ENCODE measurements around the gene MARK4. TPM values are rescaled to one million over a fixed set of nuclear protein-coding genes. Genes with fewer than 3 reads are reported as not detected.

MARK4 gene
- total RNA-seq, 2 donors from 2014 or later, result 24.3 to 120 TPM

DNA sequence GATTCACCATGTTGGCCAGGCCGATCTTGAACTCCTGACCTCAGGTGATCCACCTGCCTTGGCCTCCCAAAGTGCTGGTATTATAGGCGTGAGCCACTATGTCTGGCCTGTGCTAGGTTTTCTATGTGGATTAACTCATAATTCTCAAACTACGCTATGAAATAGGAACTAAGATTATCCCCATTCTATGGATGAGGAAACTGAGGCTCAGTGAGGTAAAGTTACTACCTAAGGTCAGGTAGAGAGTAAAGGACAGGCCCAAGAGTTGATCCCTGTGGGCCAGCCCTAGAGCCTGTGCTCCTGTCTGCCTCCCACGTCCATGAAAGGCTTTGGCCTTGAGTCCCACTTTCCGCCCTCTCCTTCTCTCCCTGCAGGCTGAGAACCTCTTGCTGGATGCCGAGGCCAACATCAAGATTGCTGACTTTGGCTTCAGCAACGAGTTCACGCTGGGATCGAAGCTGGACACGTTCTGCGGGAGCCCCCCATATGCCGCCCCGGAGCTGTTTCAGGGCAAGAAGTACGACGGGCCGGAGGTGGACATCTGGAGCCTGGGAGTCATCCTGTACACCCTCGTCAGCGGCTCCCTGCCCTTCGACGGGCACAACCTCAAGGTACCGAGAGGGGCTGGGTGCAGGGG, 20.1 kb downstream of the MARK4 start:
- H3K27me3 ChIP-seq (replicated peaks; ENCODE audit: insufficient read depth), result no peaks in the 10 kb centered on the region
- no peaks in the 10 kb centered on the region for H3K4me1 ChIP-seq (replicated peaks)
- no peaks in the 10 kb centered on the region for H3K36me3 ChIP-seq
- H3K9me3 ChIP-seq, result no peaks in the 10 kb centered on the region
- WGBS, result 89% methylated on average over 21 of the region's 21 CpGs
- no peak overlapping the region for H3K27ac ChIP-seq
- TF ChIP-seq POLR2A (IDR thresholded peaks at IDR 0.05), result no peak
- TF ChIP-seq, protein P1, sequence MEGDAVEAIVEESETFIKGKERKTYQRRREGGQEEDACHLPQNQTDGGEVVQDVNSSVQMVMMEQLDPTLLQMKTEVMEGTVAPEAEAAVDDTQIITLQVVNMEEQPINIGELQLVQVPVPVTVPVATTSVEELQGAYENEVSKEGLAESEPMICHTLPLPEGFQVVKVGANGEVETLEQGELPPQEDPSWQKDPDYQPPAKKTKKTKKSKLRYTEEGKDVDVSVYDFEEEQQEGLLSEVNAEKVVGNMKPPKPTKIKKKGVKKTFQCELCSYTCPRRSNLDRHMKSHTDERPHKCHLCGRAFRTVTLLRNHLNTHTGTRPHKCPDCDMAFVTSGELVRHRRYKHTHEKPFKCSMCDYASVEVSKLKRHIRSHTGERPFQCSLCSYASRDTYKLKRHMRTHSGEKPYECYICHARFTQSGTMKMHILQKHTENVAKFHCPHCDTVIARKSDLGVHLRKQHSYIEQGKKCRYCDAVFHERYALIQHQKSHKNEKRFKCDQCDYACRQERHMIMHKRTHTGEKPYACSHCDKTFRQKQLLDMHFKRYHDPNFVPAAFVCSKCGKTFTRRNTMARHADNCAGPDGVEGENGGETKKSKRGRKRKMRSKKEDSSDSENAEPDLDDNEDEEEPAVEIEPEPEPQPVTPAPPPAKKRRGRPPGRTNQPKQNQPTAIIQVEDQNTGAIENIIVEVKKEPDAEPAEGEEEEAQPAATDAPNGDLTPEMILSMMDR (IDR thresholded peaks at IDR 0.05), result no peak
- no peak for TF ChIP-seq POLR2AphosphoS5 (IDR thresholded peaks at IDR 0.05)
- H3K4me3 ChIP-seq, result no peak overlapping the region
- DNase-seq (ENCODE audit: low spot score), result no peak
- intact Hi-C loops (cut with DNase I), result no loop called here

DNA sequence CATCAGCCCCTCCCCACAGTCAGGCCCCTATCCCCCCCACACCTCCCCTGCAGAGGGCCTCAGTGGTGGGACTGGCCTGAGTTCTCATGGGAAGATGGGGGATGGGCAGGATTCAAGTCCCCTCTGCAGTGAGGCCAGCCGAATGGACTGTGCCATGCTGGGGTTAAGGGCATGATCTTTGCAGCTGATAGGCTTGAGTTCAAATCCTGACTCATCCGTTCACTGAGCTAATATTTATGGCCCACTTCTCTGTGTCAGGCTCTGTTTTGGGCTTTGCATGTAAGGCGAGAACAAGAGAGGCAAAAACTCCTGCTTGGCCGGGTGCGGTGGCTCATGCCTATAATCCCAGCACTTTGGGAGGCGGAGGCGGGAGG, 20.7 kb downstream of the MARK4 start:
- Histone ChIP-seq H3K4me1 (replicated peaks) (no peaks in the 10 kb centered on the region), H3K36me3 (no peaks in the 10 kb centered on the region), H3K4me3 (no peak overlapping the region), H3K27ac (no peak overlapping the region), H3K9me3 (no peaks in the 10 kb centered on the region), H3K27me3 (replicated peaks; ENCODE audit: insufficient read depth) (no peaks in the 10 kb centered on the region)
- TF ChIP-seq, protein P1 (IDR thresholded peaks at IDR 0.05), result no peak
- no peak for TF ChIP-seq POLR2AphosphoS5 (IDR thresholded peaks at IDR 0.05)
- no peak for TF ChIP-seq POLR2A (IDR thresholded peaks at IDR 0.05)
- WGBS, result 78% methylated on average over 7 of the region's 7 CpGs
- DNase-seq (ENCODE audit: low spot score), result no peak
- intact Hi-C loops (cut with DNase I), result no loop called here

- Histone ChIP-seq H3K9me3 (no peaks in the 10 kb centered on the region), H3K36me3 (no peaks in the 10 kb centered on the region), H3K27me3 (replicated peaks; ENCODE audit: insufficient read depth) (no peaks in the 10 kb centered on the region), H3K27ac (no peak overlapping the region), H3K4me3 (no peak overlapping the region), H3K4me1 (replicated peaks) (no peaks in the 10 kb centered on the region)
- DNase-seq (ENCODE audit: low spot score), result no peak
- TF ChIP-seq, protein P1 (IDR thresholded peaks at IDR 0.05), result no peak
- TF ChIP-seq POLR2AphosphoS5 (IDR thresholded peaks at IDR 0.05) (no peak), POLR2A (IDR thresholded peaks at IDR 0.05) (no peak)
- WGBS, result 74% methylated on average over 14 of the region's 14 CpGs
- intact Hi-C loops (cut with DNase I), result no loop called here
Observed at GRCh38 chr19:45273521-45273855, 22.4 kb downstream of the MARK4 start.

GRCh38 chr19:45275370-45275971, 24.4 kb downstream of the MARK4 start:
- H3K9me3 ChIP-seq, result no peaks in the 10 kb centered on the region
- intact Hi-C loops (cut with DNase I), result no loop called here
- H3K27ac ChIP-seq, result no peak overlapping the region
- TF ChIP-seq, protein P1 (IDR thresholded peaks at IDR 0.05), result no peak
- TF ChIP-seq POLR2AphosphoS5 (IDR thresholded peaks at IDR 0.05) (no peak), POLR2A (IDR thresholded peaks at IDR 0.05) (no peak)
- 73% methylated on average over 12 of the region's 12 CpGs for WGBS
- no peak for DNase-seq (ENCODE audit: low spot score)
- no peaks in the 10 kb centered on the region for H3K4me1 ChIP-seq (replicated peaks)
- no peak overlapping the region for H3K4me3 ChIP-seq
- H3K27me3 ChIP-seq (replicated peaks; ENCODE audit: insufficient read depth), result no peaks in the 10 kb centered on the region
- H3K36me3 ChIP-seq, result peaks cover 0 to 3% of the 10 kb centered on the region in 2 donors

- 67% methylated on average over 7 of the region's 7 CpGs for WGBS
- H3K4me1 ChIP-seq (replicated peaks), result no peaks in the 10 kb centered on the region
- H3K4me3 ChIP-seq, result no peak overlapping the region
- H3K27ac ChIP-seq, result no peak overlapping the region
- H3K27me3 ChIP-seq (replicated peaks; ENCODE audit: insufficient read depth), result no peaks in the 10 kb centered on the region
- intact Hi-C loops (cut with DNase I), result no loop called here
- H3K36me3 ChIP-seq, result peaks cover 0 to 8% of the 10 kb centered on the region in 2 donors
- TF ChIP-seq, protein P1 (IDR thresholded peaks at IDR 0.05), result no peak
- TF ChIP-seq POLR2AphosphoS5 (IDR thresholded peaks at IDR 0.05), result no peak
- H3K9me3 ChIP-seq, result no peaks in the 10 kb centered on the region
- no peak for DNase-seq (ENCODE audit: low spot score)
Observed at GRCh38 chr19:45276284-45276687, 25.2 kb downstream of the MARK4 start.
